Peyer's patch (tissue), 4 donors: Measurements from ENCODE around the gene AKR1E2.

ENCODE experiments used
- POLR2A ChIP-seq, 2 donors: fragments of 450-650 bp; IDR thresholded peaks; one replicate each; pipeline ENCODE4 v1.5.1; 2017; ENCODE audit warnings: antibody characterized with exemption in 2 of 2, mild to moderate bottlenecking in 2 of 2, moderate library complexity in 2 of 2
- TF ChIP-seq, protein P1 (sequence below), 6 experiments: fragments of 450-650 bp in 4 of 6; fragments of 200-600 bp in 2 of 6; sonication (generic) in 1 of 6; IDR thresholded peaks; one replicate each; pipeline ENCODE4 v1.5.1; 2017 to 2019; ENCODE audit warnings: antibody characterized with exemption in 6 of 6, mild to moderate bottlenecking in 3 of 6, moderate library complexity in 1 of 6

GRCh38 chr10:4813496-4813895 is 12.5 kb upstream of the AKR1E2 start:
- TF ChIP-seq POLR2A (IDR thresholded peaks at IDR 0.05): no peak
- TF ChIP-seq, protein P1, sequence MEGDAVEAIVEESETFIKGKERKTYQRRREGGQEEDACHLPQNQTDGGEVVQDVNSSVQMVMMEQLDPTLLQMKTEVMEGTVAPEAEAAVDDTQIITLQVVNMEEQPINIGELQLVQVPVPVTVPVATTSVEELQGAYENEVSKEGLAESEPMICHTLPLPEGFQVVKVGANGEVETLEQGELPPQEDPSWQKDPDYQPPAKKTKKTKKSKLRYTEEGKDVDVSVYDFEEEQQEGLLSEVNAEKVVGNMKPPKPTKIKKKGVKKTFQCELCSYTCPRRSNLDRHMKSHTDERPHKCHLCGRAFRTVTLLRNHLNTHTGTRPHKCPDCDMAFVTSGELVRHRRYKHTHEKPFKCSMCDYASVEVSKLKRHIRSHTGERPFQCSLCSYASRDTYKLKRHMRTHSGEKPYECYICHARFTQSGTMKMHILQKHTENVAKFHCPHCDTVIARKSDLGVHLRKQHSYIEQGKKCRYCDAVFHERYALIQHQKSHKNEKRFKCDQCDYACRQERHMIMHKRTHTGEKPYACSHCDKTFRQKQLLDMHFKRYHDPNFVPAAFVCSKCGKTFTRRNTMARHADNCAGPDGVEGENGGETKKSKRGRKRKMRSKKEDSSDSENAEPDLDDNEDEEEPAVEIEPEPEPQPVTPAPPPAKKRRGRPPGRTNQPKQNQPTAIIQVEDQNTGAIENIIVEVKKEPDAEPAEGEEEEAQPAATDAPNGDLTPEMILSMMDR (IDR thresholded peaks at IDR 0.05): no peak
